ENCODE measurements around the gene CHCHD3.
"Not testable (repeated sequence)": the region's sequence is repeated elsewhere in the genome, so short reads cannot be mapped to it uniquely, and the experiment has no call there.

The CHCHD3 gene

GRCh38 chr7:132904209-132904608 is 177.7 kb downstream of the CHCHD3 start:
- no peak for DNase-seq (ENCODE audit: low spot score)

- DNase-seq (ENCODE audit: low spot score), result not testable (repeated sequence)
Observed at GRCh38 chr7:132902294-132902693, 179.6 kb downstream of the CHCHD3 start.

GRCh38 chr7:132901241-132901640 is 180.6 kb downstream of the CHCHD3 start:
- DNase-seq (ENCODE audit: low spot score), result no peak

- no peak for DNase-seq (ENCODE audit: low spot score)
Observed at GRCh38 chr7:132899833-132900232, 182.1 kb downstream of the CHCHD3 start.

- DNase-seq (ENCODE audit: low spot score), result not testable (repeated sequence)
Observed at GRCh38 chr7:132898641-132899175, 183.2 kb downstream of the CHCHD3 start.

GRCh38 chr7:132897093-132897687 is 184.7 kb downstream of the CHCHD3 start:
- DNase-seq (ENCODE audit: low spot score), result no peak

GRCh38 chr7:132895231-132895630 is 186.7 kb downstream of the CHCHD3 start:
- no peak for DNase-seq (ENCODE audit: low spot score)

GRCh38 chr7:132893560-132893959 is 188.3 kb downstream of the CHCHD3 start:
- no peak for DNase-seq (ENCODE audit: low spot score)

- DNase-seq (ENCODE audit: low spot score), result not testable (repeated sequence)
Observed at GRCh38 chr7:132892744-132893143, 189.1 kb downstream of the CHCHD3 start.

- no peak for DNase-seq (ENCODE audit: low spot score)
Observed at GRCh38 chr7:132891554-132891953, 190.3 kb downstream of the CHCHD3 start.

- DNase-seq (ENCODE audit: low spot score), result no peak
Observed at GRCh38 chr7:132882714-132883428, 199.0 kb downstream of the CHCHD3 start.

GRCh38 chr7:132881317-132881716 is 200.6 kb downstream of the CHCHD3 start:
- DNase-seq (ENCODE audit: low spot score), result no peak

- DNase-seq (ENCODE audit: low spot score), result no peak
Observed at GRCh38 chr7:132879579-132879978, 202.3 kb downstream of the CHCHD3 start.

GRCh38 chr7:132878204-132878919 is 203.5 kb downstream of the CHCHD3 start:
- DNase-seq (ENCODE audit: low spot score), result no peak

GRCh38 chr7:132877573-132877972 is 204.3 kb downstream of the CHCHD3 start:
- peak; percentile 10 for DNase-seq (ENCODE audit: low spot score)

- peak; percentile 41 for DNase-seq (ENCODE audit: low spot score)
Observed at GRCh38 chr7:132876576-132876975, 205.3 kb downstream of the CHCHD3 start.

GRCh38 chr7:132872034-132872433 is 209.9 kb downstream of the CHCHD3 start:
- DNase-seq (ENCODE audit: low spot score), result no peak

GRCh38 chr7:132871419-132871818 is 210.5 kb downstream of the CHCHD3 start:
- no peak for DNase-seq (ENCODE audit: low spot score)

GRCh38 chr7:132869166-132869861 is 212.6 kb downstream of the CHCHD3 start:
- DNase-seq (ENCODE audit: low spot score), result no peak

- DNase-seq (ENCODE audit: low spot score), result no peak
Observed at GRCh38 chr7:132866551-132866950, 215.3 kb downstream of the CHCHD3 start.

- DNase-seq (ENCODE audit: low spot score), result no peak
Observed at GRCh38 chr7:132866144-132866531, 215.8 kb downstream of the CHCHD3 start.
